HG02973 (cell line): ENCODE data around the gene UXT.
"Not testable (repeated sequence)": the region's sequence is repeated elsewhere in the genome, so short reads cannot be mapped to it uniquely, and the experiment has no call there.

Experiments
- ATAC-seq: cut with Tn5 transposase; IDR thresholded peaks from one replicate; pipeline ENCODE4 v1.9.1; 2021; ENCODE audit warnings: moderate library complexity; ENCODE audit not compliant: unreplicated experiment

Gene UXT

DNA sequence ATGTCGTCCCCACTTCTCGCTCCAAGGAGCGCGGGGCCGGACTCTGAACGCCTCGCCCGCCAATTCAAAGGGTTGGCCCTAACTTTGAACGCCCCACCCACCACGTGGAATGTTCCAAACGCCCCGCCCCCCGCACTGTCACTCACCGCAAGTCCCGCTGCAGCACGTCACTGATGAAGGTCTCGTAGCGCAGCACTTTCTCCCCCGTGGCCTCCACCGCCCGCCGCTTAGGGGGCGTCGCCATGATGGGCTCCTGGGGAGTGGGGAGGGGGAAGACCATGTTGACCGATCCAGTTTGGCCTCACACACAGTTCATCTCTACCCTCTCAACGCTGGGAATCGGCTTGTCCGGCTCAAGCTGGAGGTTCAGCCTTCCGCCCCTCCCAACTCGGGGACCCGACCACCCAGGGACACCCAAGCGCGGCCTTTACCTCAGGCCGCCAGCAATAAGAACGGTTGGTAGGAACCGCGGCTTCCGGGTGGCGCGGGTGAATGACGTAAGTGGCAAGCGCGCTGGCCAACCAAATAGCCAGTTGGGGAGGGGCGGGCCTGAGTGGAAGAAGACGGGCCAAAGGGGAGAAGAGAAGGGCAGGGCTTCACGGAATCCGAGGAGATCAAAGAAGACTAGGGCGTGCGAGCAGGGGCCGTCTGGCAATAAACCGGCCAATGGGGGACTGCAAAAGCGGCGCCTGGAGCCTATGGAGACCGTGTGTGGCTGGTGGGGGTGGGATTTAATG, at the start of gene UXT:
Gene UXT, minus strand, starts transcription at position 497 of the 737 bp plus-strand sequence. Its CDS starts 253 bp downstream, at position 244.
- ATAC-seq: peak; percentile 78

DNA sequence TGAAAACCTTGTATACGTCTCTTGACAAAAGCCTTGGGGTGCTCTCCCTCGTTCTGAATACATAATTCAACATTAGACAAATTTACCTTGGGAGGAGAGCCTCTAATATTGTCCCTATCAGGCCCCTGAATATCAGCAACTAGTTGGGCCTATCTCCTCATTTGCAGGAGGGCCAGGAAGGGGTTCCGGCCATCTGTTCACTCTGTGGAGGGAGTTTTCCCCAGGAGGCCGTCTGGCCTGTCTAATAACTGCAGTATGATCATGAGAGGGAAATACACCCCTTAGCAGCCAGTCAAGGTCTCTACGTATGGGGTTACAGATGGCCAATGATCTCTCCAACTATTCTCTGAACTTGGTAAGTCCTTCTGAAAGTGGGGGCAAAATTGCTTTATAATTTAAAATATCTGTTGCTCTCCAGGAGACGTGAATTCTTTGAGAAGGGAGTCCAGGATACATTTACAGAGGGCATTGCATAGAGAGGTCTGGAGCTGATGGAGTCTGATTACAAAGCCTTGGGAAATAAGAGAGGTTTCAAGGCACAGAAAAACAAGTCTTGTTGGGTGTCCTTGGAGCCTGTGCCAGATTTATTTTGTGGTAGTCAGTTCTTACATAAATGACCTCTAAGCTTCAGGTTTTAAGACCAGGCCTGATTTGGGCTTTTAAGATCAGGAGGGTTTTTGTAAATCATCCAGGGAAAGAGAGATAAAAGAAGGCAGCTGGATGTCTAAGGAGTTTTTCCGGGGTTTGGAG, 48.2 kb upstream of the UXT start:
- no peak for ATAC-seq

DNA sequence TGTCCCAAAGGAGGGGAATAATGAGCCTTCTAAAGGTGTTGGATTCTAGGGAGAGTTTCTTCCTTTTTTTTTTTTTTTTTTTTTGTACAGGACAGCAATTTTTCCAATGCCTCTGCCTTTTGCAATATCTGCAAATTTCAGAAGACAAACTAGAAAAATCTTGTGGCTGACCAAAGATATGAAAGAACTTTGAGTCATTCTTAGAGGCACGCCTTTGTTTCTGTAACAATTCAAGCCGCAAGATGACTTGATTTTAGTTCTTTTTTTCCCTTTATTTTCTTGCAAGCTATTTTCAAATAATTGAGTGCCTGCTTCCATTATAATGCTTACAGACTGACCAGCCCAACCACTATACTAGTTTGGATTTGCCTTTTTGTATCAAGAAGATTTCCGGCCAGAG, 47.6 kb upstream of the UXT start:
- no peak for ATAC-seq

- ATAC-seq: no peak
Observed at GRCh38 chrX:47704736-47705135, 45.8 kb upstream of the UXT start.

GRCh38 chrX:47697181-47697580, 38.2 kb upstream of the UXT start:
- ATAC-seq: no peak

GRCh38 chrX:47690175-47690574, 31.2 kb upstream of the UXT start:
- ATAC-seq: no peak

DNA sequence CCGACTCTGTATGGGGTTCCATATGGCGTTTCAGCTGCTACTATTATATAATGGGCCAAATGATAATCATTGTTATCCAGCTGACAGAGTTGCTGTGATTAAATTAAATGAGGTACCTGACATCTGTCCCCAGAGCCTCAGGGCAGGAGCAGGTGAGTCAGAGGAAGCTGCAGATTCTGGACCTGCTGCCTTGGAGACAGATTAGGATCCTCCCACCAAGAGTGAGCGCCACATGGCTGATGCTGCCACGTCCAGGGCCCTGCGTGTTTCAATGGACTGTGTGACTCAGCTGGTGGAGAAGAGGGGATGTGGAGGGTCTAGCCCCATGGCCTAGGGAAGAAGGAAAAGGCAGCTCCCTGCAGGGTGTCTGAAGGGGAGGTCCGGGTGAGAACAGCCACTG, 28.3 kb upstream of the UXT start:
- ATAC-seq: no peak

DNA sequence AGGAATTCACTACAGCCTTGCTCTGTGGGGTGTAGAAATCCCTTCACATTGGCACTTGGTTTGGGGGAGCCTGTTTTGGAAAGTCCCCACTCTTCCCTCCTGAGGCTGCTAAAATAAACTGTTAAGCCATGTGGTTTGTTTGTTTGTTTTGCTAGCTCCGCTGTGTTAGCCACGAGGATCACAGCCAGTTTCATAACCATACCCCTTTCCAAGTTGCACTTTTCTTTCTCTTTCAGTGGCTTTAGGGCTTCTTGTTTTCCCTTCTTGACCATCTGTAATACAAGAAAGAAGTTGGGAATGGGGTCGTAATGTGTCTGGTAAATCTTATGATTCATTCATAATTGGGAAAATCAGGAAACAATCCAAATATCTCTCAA, 24.8 kb upstream of the UXT start:
- ATAC-seq: no peak

GRCh38 chrX:47683184-47683828, 24.3 kb upstream of the UXT start:
- ATAC-seq: no peak

- not testable (repeated sequence) for ATAC-seq
Observed at GRCh38 chrX:47675959-47676859, 17.2 kb upstream of the UXT start.

- no peak for ATAC-seq
Observed at GRCh38 chrX:47674776-47675175, 15.8 kb upstream of the UXT start.

DNA sequence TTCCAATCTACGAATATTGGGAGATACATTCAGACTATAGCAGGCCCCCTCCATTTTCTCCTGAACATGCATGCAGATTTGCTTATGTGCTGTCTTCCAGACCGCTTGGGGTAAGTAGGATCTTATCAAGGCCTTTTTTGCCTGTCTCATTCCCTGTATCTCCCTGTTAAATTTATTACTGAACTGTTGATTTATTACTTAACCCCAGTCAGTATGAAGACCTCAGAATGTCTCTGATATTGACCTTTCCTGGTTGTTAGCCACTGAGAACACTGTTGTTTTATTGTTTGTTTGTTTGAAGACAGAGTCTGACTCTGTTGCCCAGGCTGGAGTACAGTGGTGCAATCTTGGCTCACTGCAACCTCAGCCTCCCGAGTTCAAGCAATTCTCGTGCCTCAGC, 6.8 kb upstream of the UXT start:
- not testable (repeated sequence) for ATAC-seq

- no peak for ATAC-seq
Observed at GRCh38 chrX:47664737-47665136, 5.8 kb upstream of the UXT start.

GRCh38 chrX:47662144-47662657, 3.2 kb upstream of the UXT start:
- ATAC-seq: no peak

DNA sequence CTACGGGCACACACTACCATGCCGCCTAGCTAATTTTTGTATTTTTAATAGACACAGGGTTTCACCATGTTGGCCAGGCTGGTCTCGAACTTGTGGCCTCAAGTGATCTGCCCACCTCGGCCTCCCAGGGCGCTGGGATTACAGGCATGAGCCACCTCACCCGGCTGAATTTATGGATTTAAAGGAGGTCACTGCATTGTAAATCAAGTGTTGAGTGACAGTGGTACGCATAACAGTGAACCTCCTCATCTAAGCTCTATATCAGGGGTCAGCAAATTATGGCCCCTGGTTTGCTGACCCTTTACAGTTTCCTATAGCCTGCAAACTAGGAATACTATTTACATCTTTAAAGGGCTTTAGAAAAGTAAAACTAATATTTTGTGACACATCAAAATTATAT, 2.6 kb upstream of the UXT start:
- no peak for ATAC-seq

- ATAC-seq: no peak
Observed at GRCh38 chrX:47659421-47659726, 394 bp upstream of the UXT start.

- no peak for ATAC-seq
Observed at GRCh38 chrX:47658301-47658683, 688 bp downstream of the UXT start.

DNA sequence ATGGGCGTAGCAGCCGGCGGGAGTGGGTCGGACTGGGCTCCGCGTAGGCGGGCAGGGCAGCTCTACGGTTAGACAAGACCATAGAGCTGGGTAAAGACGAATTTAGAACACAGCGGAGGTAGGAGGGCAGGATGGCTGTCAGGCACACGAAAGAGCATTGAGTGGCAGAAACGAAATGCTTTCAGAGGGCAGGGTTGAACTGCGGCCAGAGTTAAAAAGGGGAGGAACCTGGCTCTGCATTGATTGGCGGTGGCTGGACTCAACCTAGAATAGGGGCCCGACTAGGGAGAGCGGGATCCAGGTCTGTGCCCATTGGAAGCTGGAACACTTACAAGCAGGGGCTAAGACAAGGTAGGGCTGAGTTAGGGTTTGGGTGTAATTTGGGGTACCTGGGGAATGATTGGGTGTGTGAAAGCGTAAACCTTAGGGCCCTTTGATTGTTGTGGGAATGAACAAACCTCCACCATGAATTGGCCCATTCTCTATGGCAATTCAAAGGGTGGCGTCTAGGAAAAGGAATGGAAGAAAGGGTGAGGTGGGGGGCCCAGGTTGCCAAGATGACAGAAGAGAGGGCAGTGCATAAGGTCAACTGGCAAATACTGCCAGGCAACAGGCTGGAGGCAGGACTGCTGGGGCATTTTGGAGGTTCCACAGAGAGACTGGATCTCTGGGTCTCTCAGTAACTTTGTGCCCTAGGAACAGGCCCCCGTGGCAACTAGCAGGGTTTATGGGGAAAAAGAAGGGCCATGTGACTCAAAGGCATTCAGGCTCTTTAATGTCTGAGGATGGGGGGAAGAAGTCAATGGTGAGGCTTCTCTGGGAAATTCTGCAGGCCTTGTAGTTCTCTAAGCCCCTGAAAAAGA, 7.7 kb downstream of the UXT start:
- ATAC-seq: no peak

DNA sequence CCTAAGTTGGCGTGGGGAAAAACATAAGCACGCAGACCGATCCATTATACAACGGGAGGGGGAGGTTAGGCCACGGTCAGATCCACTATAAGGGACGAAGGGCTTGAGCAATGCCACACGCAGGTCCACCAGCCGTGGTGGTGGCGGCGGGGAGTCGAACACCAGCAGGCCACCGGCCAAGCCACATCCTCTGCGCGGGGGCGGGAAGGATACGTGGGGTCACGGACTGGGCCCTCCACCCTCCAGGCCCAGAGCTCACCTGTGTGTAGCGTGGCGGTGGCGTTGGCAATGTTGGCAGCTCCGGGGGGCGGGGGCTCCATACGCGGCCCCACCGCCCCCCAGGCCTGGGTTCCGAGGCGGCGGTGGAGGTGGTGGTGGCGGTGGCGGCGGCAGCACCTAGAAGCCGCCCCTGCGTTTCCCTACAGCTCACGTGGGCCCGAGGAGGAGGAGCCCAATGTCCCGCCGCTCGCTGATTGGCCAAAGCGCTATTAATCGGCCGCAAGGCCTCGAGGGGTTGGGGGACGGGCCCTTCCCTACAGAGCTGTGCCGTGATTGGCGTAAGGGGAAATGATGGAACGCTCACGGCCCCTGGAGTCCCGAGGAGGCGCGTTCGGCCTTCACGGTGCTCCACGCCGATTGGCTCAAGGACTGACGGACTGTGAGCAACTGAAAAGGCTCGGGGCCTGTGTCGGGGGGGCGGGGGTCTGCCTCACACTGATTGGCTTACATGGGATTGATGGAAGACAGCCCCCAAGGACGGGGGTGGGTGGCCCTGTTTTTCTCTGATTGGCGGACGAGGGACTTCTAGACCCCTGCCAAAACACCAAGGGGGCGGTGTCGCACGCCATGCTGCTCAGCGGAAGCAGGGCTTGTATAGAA, 8.6 kb downstream of the UXT start, which contains the start of gene ELK1:
Gene ELK1, minus strand, starts transcription at position 400 of the 879 bp plus-strand sequence. CDS start 9,122 bp downstream, outside the sequence.
- peak; percentile 86 for ATAC-seq
